ENCODE results near the gene RNF19B.
"Not testable (repeated sequence)": the region's sequence is repeated elsewhere in the genome, so short reads cannot be mapped to it uniquely, and the experiment has no call there.

RNF19B gene

DNA sequence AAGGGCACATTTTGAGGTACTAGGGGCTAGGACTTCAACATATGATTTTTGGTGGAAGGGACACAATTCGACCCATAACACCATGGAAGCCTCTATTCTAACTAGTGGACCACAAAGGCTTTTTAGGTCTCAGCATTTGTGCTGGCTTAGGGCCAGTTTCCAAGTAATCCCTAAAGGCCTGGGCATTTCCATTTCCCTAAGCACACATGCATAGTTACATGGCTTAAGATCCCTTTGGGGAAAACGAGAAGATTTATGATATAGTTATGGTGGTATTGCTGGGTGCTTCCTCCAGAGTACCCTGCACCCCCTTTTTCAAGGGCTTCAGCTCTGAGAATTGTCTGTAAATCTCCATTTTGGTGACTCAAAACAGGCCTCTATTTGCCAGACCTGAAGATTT, 35.2 kb downstream of the RNF19B start:
- no peak for DNase-seq

DNA sequence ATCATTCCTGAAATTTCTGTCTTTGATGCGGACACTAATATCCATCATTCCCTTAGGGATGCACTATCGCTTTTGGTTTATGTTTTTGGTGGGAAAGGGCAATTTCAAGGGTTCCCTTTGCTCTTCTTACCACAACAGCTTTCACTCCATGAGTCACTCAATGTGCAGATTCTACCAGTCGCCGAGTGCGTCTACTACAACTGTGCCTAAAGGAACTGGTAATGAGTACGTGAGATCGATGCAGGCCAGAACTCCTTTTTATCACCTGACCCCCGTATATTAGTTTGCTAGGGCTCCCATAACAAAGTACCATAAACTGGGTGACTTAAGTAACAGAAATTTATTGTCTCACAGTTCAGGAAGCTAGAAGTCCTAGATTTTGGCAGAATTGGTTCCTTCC, 35.9 kb downstream of the RNF19B start:
- DNase-seq, result no peak

DNA sequence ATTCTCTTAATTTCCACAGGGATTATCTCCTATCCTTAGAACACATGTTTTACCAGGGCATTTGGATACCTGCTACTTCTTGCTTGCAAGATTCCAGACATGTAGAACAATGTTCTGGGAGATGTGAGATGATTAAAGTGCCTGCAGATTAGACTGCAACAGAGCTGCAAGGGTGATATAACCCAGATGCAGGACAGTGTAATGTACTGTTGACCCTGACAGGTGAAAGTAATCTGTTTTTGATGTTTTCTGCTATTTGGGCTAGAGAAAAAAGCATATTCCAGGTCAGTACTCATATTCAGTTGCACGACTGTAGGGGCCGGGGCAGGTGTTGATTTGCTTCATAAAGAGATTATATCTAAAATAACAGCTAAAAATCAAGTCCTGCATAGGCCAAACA, 36.3 kb downstream of the RNF19B start:
- DNase-seq, result no peak

DNA sequence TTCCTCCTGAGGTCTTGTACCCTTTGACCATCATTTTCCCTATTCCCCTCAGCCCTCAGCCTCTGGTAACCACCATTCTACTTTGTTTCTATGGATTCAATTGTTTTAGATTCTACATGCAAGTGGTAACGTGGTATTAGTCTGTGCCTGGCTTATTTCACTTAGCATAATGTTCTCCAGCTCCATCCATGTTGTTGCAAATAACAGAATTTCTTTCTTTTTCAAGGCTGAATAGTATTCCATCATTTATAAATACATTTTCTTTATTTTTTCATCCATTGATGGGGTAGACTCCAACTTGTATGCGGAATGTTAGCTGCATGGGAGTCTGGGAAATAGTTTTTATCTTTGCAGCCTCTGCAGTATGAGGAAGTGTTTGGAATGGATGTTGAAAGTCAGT, 37.2 kb downstream of the RNF19B start:
- no peak for DNase-seq

DNA sequence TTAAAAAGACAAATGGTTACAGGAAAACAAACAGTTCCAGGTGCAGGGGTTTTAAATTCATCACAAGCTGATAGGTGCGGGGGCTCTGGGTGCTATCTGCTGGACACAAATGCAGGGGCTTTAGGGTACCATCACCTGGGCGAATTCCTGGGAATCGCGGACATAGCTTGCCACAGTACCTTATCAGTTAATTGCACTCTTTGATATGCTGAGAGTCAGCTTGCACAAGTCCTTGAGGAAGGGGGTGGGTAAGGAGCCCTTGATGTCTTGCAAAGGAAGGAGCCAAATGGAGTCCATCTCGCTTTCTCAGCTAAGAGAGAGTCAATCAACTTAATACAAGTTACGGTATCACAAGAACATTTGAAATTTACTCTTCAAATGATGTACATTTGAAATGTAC, 38.0 kb downstream of the RNF19B start:
- no peak for DNase-seq

DNA sequence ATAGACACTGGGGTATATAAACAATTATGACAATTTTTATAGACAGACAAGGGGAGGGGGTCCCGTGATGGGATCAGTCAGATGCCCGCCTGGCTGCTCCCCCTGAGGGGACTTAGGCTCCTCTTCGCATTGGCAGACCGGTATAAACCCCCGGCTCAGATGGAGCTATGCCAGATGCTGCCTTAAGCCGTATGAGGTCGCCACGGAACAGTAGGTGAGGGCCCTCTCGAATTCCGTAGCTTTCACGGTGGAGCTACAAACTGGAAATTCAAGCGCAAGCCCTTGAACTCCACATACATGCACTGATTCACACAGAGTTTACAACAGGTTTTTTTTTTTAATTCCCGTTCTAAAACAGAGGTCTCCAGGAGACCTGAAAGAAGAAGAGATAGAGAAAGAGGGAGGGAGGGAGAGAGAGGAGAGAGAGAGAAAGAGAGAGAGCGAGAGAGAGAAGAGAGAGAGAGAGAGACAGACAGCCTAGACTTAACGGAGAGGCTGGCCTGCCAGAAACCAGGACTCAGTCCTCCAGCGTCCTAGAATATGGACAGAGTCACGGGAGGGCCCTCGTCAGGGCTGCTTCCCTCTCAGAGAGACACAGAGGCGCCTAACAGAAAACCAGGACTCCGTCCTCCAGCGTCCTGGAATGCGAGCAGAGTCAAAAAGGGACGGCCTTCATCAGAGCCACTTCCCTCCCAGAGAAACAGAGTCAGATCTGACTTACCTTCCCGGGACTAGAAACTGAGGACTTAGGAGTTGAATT, 39.0 kb downstream of the RNF19B start:
- no peak for DNase-seq

DNA sequence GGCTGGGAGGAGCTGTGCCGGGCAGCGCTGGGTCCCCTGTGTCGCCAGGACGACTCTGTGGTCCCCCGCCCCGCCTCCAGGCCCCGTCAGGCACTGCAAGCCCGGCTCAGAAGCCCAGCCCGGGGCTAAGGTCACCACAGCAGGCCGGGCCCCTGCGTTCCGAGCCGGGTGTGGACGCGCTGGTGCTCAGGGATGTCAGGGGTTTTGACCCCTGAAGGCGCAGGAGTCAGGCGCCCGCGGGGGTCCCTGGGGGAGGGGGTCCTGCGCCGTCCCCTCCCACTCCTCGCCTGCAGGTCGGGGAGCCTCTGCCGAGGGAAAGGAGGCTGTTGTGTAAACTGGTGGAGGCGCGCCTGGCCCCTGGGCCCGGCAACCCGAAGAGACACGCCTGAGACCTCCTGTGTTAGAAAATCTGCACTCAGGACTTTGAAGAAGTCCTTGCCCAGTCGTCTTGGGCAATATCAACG, 39.7 kb downstream of the RNF19B start:
- DNase-seq, result no peak

DNA sequence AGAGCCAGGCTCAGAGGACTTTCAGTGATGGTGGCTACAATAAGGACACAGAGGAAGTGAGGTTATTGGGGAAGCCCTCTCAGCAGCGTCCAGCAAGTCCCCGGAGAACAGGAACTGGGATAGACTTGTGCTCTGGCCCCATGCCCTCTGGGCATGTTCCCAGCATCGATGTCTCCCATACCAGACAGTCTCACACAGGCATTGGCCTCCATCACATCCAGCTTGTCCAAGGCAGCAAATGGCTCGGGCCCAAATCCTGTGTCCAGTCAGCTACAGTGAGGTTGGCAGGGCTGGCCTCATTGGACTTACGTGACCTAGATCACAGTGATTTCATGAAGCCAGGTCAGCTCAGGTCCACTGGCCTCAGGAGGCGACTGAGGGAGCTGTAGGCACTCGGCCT, 43.8 kb downstream of the RNF19B start:
- DNase-seq, result no peak

DNA sequence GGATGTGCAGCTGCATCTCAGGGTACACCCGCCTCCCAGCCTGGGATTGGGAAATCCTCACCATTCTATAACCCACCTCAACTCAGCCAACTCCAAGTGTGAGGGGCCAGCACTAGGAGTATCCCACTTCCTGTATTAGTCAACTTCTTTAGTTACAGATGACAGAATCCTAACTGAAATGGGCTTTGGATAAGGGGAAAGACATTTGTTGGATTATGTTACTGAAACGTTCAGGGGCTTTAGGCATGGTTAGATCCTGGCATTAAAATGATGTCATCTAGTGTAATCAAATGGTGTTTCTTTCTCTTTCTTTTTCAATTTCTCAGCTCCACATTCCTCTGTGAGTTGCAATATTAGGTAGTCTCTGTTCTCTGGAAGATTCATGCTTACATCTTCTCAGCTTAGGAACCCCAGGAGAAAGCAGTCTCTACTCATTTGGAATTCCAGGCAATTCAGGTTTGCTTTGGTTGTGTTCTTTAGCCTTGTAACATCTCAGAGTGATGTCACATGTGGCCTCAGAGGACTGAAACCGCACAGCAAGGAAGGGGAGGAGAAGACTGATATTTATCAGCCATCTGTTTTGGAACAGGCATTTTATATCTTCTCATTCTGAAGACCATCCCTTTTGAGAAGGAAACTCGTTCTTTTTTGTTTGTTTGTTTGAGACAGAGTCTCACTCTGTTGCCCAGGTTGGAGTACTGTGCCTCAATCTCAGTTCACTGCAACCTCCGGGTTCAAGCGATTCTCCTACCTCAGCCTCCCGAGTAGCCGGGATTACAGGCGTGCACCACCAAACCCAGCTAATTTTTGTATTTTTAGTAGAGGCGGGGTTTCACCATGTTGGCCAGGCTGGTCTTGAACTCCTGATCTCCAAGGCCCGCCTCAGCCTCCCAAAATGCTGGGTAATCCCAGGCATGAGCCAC, 44.5 kb downstream of the RNF19B start:
- no peak for DNase-seq

DNA sequence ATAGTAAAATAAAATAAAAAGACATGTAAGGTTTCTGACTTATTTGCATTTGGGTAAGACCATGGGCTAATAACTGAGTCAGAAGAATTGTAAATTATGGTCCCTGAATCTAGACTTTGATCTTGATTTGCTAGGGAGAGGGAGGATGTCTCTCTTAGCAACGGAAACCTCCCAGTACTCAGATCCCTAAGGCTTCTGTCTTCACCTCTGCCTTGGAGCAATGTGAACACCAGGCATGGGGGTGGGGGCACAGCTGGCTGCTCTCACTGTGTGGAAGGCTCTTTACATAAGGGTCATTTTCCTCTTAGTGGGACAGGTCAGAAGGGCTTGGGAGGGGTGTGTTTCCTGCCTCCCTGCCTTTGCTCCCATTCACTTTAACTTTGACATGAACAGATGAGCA, 46.4 kb downstream of the RNF19B start:
- DNase-seq, result no peak

DNA sequence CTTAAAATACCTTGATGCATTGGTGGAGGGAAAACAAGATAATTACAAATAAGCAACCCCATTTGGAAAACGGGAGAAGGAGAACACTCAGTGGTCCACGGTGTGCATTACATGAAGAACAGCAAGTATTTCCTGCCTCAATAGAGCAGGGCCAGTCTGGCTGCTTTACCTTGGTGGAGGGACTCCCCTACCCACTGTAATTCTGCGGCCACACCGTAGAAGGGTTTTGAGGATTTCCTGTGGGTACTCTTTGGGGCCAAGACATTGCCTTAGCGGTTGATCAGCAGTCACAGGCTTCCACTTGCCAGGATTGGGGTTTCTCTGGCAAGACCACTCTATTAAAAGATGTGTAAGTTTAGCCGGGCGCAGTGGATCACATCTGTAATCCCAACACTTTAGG, 47.1 kb downstream of the RNF19B start:
- DNase-seq, result no peak

DNA sequence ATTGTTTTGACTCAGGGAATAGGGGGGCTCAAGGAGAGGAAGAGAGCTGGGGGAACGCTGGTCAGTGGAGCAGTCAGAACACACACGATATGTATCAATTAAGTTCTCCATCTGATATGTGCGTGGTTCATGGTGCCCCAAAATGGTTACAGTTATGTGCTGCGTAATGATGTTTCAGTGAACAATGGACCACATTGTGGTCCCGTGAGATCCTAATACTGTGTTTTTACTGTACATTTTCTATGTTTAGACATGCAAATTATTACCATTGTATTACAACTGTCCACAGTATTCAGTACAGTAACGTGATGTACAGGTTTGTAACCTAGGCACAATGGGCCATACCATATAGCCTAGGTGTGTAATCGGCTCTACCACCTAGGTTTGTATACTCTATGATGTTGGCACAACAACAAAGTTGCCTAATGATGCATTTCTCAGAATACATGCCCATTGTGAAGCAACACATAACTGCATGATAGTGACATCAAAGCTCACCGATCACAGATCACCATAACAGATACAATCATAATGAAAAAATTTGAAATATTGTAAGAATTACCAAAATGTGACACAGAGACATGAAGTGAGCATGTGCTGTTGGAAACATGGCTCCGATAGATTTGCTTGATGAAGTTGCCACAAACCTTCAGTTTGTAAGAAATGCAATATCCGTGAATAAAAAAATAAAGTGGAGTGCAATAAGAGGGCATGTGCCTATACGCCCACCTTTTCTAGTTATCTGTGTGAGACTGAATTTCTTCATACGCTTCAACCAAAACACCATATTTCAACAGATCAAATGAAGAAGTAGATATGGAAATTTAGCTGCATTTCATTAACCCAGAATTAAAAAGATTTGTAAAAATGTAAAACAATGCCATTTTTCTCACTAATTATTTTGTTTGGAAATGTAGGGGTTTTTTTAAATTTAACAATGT, 48.6 kb downstream of the RNF19B start:
- DNase-seq, result no peak

DNA sequence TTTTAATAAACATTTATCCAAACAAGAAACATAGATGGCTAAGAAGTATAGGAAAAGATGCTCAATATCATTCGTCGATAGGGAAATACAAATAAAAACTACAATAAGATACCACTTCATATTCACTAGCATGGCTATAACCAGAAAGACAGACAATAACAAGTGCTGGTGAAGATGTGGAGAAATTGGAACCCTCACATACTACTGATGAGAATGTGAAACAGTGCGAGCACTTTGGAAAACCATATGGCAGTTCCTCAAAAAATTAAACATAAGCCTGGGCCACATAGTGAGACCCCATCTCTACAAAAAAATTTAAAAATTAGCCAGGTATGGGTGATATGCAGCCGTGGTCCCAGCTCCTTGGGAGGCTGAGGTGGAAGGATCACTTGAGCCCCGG, 54.3 kb downstream of the RNF19B start:
- no peak for DNase-seq

DNA sequence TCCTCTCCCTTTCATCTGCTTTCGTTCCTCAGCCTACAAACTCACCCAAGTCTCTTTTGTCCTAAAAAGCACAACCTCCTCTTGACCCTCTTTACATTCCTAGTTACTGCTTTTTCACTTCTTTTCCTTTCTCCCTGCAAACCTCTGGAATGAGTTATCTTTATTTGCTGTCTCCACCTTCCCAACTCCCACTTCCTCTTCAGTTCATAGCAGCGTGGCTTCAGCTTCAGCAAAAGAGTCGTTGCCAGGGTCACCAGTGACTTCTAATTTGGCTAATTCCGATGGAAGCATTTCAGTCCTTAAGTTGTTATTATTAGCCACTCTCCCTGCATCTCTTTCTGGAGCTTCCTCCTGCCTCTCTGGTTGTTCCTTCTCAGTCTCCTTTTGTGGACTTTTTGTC, 57.2 kb downstream of the RNF19B start:
- DNase-seq, result no peak

DNA sequence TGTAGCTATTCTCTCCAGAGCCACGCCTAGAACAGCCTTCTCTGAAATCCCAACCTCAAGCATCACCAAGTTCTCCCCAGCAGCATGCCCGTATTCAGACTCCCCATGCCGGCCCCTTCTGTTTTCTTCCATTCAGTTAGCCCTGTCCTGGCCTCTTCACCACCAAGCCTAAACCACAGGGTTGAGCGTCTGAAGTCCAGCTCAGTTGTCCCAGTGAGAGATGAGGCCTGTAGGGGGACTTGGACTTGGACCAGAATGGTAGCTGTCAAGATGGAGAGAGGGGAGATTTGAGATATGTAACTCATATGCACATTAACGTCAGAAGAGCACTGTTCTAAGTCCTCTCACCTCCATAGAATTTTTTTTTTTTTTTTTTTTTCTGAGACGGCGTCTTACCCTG, 58.0 kb downstream of the RNF19B start:
- DNase-seq, result no peak

DNA sequence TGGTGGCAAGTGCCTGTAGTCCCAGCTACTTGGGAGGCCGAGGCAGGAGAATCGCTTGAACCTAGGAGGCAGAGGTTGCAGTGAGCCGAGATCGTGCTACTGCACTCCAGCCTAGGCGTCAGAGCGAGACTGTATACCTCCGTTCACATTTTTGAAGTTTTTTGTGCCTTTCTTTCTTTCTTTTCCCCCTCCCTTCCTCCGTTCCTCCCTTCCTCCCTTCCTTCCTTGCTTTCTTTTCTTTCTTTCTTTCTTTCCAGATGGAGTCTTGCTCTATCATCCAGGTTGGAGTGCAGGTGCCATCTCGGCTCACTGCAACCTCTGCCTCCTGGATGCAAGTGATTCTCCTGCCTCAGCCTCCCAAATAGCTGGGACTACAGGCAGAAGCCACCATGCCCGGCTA, 59.0 kb downstream of the RNF19B start:
- not testable (repeated sequence) for DNase-seq

DNA sequence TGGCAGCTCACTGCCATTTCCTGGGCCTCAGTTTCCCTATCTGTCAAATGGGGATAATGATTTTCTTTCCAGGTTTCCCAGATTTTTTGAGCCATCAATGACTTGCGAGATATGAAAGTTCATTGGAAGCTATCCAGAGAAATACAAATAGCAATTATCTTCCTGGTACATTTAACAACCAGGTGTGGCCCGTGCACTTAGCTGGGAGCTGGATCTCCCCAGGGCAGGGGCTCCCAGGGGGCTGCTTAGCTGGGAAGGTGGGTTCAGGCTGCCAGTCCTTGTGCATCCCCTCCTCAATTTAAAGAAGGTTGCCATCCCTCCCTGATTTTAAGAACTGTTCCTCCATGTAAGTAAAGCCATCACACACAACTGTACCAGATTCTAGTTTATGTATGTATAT, 59.8 kb downstream of the RNF19B start:
- DNase-seq, result no peak

DNA sequence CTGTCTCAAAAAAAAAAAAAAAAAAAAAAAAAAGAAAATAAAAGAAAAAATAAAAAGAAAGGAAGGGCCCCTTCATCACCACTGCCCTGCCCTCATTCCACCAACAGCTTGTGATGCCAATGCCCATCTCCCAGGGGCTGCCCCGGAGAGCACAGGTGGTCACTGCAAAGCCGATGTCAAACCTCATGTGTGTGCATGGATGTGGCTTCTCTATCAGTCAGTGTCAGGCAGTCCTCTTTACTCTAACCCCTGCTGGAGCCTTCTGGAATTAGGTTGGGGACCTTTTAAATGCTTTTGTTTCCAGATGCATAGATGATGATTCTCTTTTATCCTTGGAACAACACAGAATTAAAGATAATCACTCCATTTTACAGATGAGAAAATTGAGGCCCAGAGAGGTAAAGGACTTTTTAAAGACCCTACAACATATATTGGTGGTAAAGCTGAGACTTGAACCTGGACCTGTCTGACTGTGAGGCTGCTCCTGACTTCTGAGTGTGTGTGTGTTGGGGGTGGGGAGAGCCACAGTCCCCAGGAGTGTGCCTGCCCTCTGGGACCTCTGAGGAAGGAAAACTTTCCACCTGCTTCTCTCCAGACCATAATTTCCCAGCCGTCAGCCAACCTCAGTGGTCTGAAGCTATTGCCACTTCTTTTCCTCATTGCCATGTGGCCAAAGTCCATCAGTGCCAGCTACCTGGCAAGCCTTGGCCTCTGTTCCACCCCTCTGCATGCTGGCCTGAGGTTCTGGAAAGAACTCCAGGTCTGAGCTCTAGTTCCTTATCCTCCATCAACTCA, 60.4 kb downstream of the RNF19B start:
- DNase-seq, result no peak

DNA sequence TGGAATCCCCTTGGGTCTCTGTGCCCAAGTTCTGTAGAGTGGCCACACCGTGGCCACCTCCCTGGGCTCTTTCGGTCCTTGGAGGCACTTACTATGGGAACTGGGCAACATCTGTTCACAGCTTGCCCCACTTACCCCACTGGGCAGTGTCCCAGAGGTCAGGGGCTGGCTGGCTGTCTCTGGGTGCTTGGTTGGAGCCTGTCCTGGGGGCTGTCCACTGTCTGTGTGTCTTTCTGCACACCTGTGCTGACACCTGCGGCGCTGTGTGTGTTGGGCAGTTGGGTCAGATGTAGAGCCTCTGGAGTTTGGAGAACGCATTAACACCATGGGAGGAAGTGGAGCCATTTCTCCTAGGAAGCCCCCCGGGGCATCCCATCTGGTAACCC, 62.1 kb downstream of the RNF19B start:
- no peak for DNase-seq

DNA sequence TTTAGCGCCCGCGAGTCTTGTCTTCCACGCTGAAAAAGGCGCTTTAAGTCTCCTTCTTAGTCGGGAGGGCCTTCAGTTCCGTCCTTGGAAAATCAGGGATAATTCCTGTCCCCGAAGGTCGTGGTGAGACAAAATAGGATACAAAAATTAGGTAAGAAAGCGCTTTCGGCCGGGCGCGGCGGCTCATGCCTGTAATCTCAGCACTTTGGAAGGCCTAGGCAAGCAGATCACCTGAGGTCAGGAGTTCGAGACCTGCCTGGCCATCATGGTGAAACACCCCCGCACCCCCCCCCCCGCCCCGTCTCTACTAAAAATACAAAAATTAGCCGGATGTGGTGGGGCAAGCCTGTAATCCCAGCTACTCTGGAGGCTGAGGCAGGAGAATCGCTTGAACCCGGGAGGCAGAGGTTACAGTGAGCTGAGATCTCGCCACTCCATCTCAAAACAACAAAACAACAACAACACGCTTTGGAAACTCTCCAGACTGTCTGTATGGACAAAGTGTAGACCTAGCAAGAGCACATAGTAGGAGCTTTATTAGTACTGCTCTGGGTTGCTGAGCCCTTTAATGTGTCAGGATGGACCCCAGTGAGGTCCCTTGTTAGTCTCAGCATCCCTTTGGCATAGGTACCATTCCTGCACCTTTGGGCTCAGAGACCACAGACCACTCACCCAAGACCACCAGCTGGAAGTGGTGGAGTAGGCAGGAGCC, 62.6 kb downstream of the RNF19B start:
- DNase-seq, result no peak

All from activated gamma-delta T cell (primary cell).